Kidney tubule cell (primary cell): ENCODE measurements around the gene M1AP.

ENCODE experiments used
- DNase-seq: peaks from one replicate; pipeline ENCODE4 v3.0.0-alpha.2; 2018; ENCODE audit warnings: low spot score

Gene M1AP

GRCh38 chr2:74597410-74597809 lies 50.7 kb downstream of the M1AP start:
- no peak for DNase-seq

- DNase-seq = no peak
These were observed 51.5 kb downstream of the M1AP start for GRCh38 chr2:74596584-74596983.

- DNase-seq = no peak
These were observed 54.0 kb downstream of the M1AP start for GRCh38 chr2:74593826-74594772.

GRCh38 chr2:74588664-74589063 lies 59.5 kb downstream of the M1AP start:
- DNase-seq = no peak

- DNase-seq = peak; percentile 72
These were observed 60.4 kb downstream of the M1AP start for GRCh38 chr2:74587664-74588277.

GRCh38 chr2:74585406-74586185 lies 62.5 kb downstream of the M1AP start:
- DNase-seq = no peak

GRCh38 chr2:74584088-74584645 lies 64.0 kb downstream of the M1AP start:
- peak; percentile 41 for DNase-seq

GRCh38 chr2:74583504-74583903 lies 64.6 kb downstream of the M1AP start:
- peak; percentile 70 for DNase-seq

GRCh38 chr2:74582184-74582583 lies 65.9 kb downstream of the M1AP start:
- DNase-seq = no peak

GRCh38 chr2:74581463-74581862 lies 66.7 kb downstream of the M1AP start:
- no peak for DNase-seq

- DNase-seq = no peak
These were observed 69.7 kb downstream of the M1AP start for GRCh38 chr2:74578408-74578807.

GRCh38 chr2:74577448-74577847 lies 70.7 kb downstream of the M1AP start:
- DNase-seq = no peak

- no peak for DNase-seq
These were observed 71.3 kb downstream of the M1AP start for GRCh38 chr2:74576863-74577229.

- DNase-seq = no peak
These were observed 71.8 kb downstream of the M1AP start for GRCh38 chr2:74576211-74576862.

GRCh38 chr2:74575320-74575719 lies 72.8 kb downstream of the M1AP start:
- no peak for DNase-seq

- DNase-seq = peak; percentile 30
These were observed 74.2 kb downstream of the M1AP start for GRCh38 chr2:74573747-74574562.

- DNase-seq = peak; percentile 38
These were observed 75.8 kb downstream of the M1AP start for GRCh38 chr2:74572178-74572925.

- no peak for DNase-seq
These were observed 77.1 kb downstream of the M1AP start for GRCh38 chr2:74571058-74571457.

- no peak for DNase-seq
These were observed 78.4 kb downstream of the M1AP start for GRCh38 chr2:74569686-74570085.

- DNase-seq = no peak
These were observed 80.2 kb downstream of the M1AP start for GRCh38 chr2:74567881-74568280.
